NOMO-1 (cell line): ENCODE measurements around the gene CHI3L1.

Source experiments
- DNase-seq, 2 experiments: peaks; one replicate each; lab custom pipeline; 2025; ENCODE audit not compliant: unreplicated experiment in 2 of 2; lab: John Stamatoyannopoulos, UW

Gene CHI3L1

GRCh38 chr1:203170625-203171330 is 15.7 kb downstream of the CHI3L1 start:
- no peak for DNase-seq

- DNase-seq = no peak
These were observed 16.6 kb downstream of the CHI3L1 start for GRCh38 chr1:203169770-203170520.

- DNase-seq = no peak
These were observed 17.5 kb downstream of the CHI3L1 start for GRCh38 chr1:203168991-203169390.

- no peak for DNase-seq
These were observed 18.2 kb downstream of the CHI3L1 start for GRCh38 chr1:203168256-203168786.

- DNase-seq = no peak
These were observed 18.6 kb downstream of the CHI3L1 start for GRCh38 chr1:203167913-203168200.

- no peak for DNase-seq
These were observed 19.2 kb downstream of the CHI3L1 start for GRCh38 chr1:203167026-203167912.

GRCh38 chr1:203166192-203166940 is 20.1 kb downstream of the CHI3L1 start:
- no peak for DNase-seq

- no peak for DNase-seq
These were observed 20.7 kb downstream of the CHI3L1 start for GRCh38 chr1:203165800-203166161.

GRCh38 chr1:203165101-203165799 is 21.3 kb downstream of the CHI3L1 start:
- no peak for DNase-seq

- DNase-seq = no peak
These were observed 22.4 kb downstream of the CHI3L1 start for GRCh38 chr1:203163891-203164635.

- peak; percentile 13 to 18 for DNase-seq
These were observed 24.1 kb downstream of the CHI3L1 start for GRCh38 chr1:203162403-203162802.

GRCh38 chr1:203161703-203162102 is 24.8 kb downstream of the CHI3L1 start:
- no peak for DNase-seq

GRCh38 chr1:203161175-203161574 is 25.3 kb downstream of the CHI3L1 start:
- no peak for DNase-seq

- DNase-seq = no peak
These were observed 26.7 kb downstream of the CHI3L1 start for GRCh38 chr1:203159844-203160243.

GRCh38 chr1:203158960-203159665 is 27.4 kb downstream of the CHI3L1 start:
- DNase-seq = no peak

- no peak for DNase-seq
These were observed 28.1 kb downstream of the CHI3L1 start for GRCh38 chr1:203158423-203158822.

- DNase-seq = no peak
These were observed 30.2 kb downstream of the CHI3L1 start for GRCh38 chr1:203156280-203156679.

GRCh38 chr1:203153989-203154821 is 32.3 kb downstream of the CHI3L1 start:
- no peak for DNase-seq
